ENCODE results near the gene MDFI.
A peak's percentile ranks its signal among the peaks of the same experiment; 100 is the strongest.

GRCh38 chr6:41637194-41638001 is 870 bp upstream of the MDFI start:
- TF ChIP-seq, protein P1, sequence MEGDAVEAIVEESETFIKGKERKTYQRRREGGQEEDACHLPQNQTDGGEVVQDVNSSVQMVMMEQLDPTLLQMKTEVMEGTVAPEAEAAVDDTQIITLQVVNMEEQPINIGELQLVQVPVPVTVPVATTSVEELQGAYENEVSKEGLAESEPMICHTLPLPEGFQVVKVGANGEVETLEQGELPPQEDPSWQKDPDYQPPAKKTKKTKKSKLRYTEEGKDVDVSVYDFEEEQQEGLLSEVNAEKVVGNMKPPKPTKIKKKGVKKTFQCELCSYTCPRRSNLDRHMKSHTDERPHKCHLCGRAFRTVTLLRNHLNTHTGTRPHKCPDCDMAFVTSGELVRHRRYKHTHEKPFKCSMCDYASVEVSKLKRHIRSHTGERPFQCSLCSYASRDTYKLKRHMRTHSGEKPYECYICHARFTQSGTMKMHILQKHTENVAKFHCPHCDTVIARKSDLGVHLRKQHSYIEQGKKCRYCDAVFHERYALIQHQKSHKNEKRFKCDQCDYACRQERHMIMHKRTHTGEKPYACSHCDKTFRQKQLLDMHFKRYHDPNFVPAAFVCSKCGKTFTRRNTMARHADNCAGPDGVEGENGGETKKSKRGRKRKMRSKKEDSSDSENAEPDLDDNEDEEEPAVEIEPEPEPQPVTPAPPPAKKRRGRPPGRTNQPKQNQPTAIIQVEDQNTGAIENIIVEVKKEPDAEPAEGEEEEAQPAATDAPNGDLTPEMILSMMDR (conservative IDR thresholded peaks at IDR 0.05; ENCODE audit: low read depth in 2 of 2), result no peak
- TF ChIP-seq EZH2phosphoT487 (IDR thresholded peaks at IDR 0.05; ENCODE audit: unreplicated experiment), result peak; percentile 63
- TF ChIP-seq CREB1 (CRISPR knock-in tag; IDR thresholded peaks at IDR 0.05; ENCODE audit: low read depth), result no peak
